Right kidney (tissue), 1 donor: ENCODE data around the gene PAQR3.

Experiments used
- DNase-seq: peaks from one replicate; pipeline ENCODE4 v3.0.0-alpha.2; 2016

Gene PAQR3

DNA sequence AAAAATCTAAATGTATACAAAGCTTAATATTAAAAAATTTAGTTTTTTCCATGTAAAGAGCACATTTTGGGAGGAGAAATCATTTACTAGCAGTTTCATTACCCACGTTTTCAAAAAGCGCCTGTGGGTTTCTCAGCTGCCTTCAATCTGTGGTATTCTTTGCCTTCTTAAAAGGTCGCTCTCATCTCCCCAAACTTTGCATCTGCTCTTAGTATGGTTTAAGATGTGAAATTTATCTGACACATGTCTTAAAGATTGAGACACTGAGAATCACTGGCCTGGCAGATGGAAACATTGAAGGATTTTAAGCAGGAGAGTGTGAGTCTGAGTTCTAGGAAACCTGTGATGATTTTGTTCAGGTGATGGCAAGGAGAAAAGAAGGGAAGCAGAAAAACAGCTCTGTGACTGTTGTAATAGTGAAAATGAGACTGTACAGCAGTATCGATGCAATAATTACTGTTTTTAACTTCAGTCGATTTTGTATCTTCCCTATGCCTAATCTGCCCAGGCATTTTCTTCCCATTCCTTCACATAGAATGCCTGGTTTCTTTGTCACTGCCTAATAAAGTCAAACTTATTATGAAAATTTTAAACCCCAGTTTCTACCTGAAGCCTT lies 75.9 kb downstream of the PAQR3 start:
- no peak for DNase-seq

DNA sequence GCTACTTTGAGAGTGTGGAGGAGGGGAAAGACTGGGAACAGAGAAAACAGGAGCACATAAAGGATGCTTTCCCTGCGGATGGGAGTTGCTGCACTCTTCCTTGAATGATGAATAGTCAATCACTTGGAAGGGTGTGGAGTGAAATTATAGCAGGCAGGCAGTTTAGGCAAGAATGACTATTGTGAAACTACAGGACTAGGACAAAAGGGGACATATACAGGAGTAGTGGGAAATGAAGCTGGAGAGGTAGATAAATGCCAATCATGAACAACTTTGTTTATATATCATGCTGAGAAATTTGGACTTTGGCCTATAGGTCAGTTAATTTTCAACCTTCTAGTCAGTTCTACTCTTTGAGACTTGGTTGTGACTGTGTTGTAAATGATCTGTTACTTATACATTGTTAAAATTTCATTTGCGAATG lies 76.9 kb downstream of the PAQR3 start:
- DNase-seq: no peak
